ENCODE data around the gene CNPY1.

DNA sequence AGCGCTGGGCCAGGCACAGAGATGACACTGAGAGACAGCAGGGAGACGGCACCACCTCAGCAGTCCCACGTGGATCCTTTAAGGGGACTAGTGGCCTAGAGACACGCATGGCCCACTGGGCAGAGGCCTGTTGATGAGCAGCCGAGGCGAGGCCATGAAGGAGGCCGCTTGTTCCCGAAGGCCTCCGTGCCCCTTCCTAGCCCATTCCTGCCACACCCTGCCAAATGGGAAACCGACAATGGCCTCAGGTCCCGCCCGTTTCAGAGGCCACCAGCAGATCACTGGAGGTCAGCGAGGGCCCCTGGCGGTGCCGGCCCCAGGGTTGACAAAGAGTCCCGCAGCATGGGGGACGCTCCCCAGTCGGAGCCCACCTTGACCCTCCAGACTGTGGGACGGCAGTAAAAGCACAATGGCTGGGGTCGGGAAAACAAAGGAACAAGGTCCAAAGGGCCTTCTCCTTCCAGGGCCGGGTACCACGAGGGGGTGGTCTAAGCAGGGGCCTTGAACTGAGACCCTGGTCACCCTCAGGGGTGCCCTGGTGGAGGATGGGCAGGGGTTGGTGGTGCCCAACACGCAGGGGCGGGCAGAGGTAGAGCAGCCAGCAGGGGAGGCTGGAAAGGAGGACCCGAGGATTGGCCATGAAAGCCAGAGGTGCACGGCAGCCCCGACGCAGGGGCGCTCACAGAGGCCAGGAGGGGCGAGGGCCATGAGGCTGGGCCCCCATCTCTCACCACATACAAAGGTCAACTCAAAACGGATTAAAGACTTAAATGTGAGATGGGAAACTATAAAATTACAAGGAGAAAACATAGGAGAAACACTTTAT lies 19.9 kb upstream of the CNPY1 start:
- TF ChIP-seq POLR2AphosphoS5 (IDR thresholded peaks at IDR 0.05), result no peak
- TF ChIP-seq, protein P1, sequence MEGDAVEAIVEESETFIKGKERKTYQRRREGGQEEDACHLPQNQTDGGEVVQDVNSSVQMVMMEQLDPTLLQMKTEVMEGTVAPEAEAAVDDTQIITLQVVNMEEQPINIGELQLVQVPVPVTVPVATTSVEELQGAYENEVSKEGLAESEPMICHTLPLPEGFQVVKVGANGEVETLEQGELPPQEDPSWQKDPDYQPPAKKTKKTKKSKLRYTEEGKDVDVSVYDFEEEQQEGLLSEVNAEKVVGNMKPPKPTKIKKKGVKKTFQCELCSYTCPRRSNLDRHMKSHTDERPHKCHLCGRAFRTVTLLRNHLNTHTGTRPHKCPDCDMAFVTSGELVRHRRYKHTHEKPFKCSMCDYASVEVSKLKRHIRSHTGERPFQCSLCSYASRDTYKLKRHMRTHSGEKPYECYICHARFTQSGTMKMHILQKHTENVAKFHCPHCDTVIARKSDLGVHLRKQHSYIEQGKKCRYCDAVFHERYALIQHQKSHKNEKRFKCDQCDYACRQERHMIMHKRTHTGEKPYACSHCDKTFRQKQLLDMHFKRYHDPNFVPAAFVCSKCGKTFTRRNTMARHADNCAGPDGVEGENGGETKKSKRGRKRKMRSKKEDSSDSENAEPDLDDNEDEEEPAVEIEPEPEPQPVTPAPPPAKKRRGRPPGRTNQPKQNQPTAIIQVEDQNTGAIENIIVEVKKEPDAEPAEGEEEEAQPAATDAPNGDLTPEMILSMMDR (IDR thresholded peaks at IDR 0.05), result no peak
- no peak for TF ChIP-seq POLR2A (IDR thresholded peaks at IDR 0.05)
- TF ChIP-seq EP300 (IDR thresholded peaks at IDR 0.05), result no peak

Data from stomach (tissue), 4 donors.